Measurements from ENCODE around the gene PNPLA3. TPM values are rescaled to one million over a fixed set of nuclear protein-coding genes. Genes with fewer than 3 reads are reported as not detected.

Gene PNPLA3
- total RNA-seq, 3 donors from 2014 or later (not counting 1 experiment from before 2014, with no cell fraction given): 0.53 to 0.54 TPM; not detected in 1

- DNase-seq (no peak), ATAC-seq (no peak)
- H3K9me3 Mint-ChIP-seq: no peaks in the 10 kb centered on the region
- TF ChIP-seq CTCF (IDR thresholded peaks at IDR 0.05): no peak
- no peak overlapping the region for H3K27ac ChIP-seq (ENCODE audit: low read length)
- peaks cover 6% of the 10 kb centered on the region for H3K27me3 ChIP-seq (ENCODE audit: control insufficient read depth, insufficient read depth, low read length)
- no peak overlapping the region for H3K4me3 ChIP-seq (ENCODE audit: low read length)
- intact Hi-C loops (cut with micrococcal nuclease): no loop called here
- no peak overlapping the region for H3K4me3 Mint-ChIP-seq
- H3K9me3 ChIP-seq (ENCODE audit: control insufficient read depth, insufficient read depth, low read length): no peaks in the 10 kb centered on the region
- peaks cover 13 to 22% of the 10 kb centered on the region in 2 donors for H3K27me3 Mint-ChIP-seq (ENCODE audit: low read depth in 2 of 2)
- peaks cover 3% of the 10 kb centered on the region for H3K4me1 ChIP-seq (ENCODE audit: control insufficient read depth, insufficient read depth, low read length)
- no peaks in the 10 kb centered on the region for H3K4me1 Mint-ChIP-seq
- no peaks in the 10 kb centered on the region for H3K36me3 ChIP-seq (ENCODE audit: control insufficient read depth, insufficient read depth, low read length)
- no peaks in the 10 kb centered on the region for H3K36me3 Mint-ChIP-seq
- 76% methylated on average over 4 of the region's 5 CpGs for WGBS (ENCODE audit: insufficient coverage)
- H3K27ac Mint-ChIP-seq: no peak overlapping the region
These were observed 29.5 kb upstream of the PNPLA3 start for GRCh38 chr22:43894122-43894521.

GRCh38 chr22:43895986-43896645 is 27.5 kb upstream of the PNPLA3 start:
- intact Hi-C loops (cut with micrococcal nuclease): no loop called here
- no peaks in the 10 kb centered on the region for H3K4me1 Mint-ChIP-seq

GRCh38 chr22:43897751-43898261 is 25.8 kb upstream of the PNPLA3 start:
- Mint-ChIP-seq H3K4me1 (no peaks in the 10 kb centered on the region), H3K4me3 (no peak overlapping the region), H3K27me3 (ENCODE audit: low read depth in 2 of 2) (peaks cover 8 to 14% of the 10 kb centered on the region in 2 donors), H3K36me3 (no peaks in the 10 kb centered on the region), H3K9me3 (no peaks in the 10 kb centered on the region), H3K27ac (no peak overlapping the region)
- Histone ChIP-seq H3K4me1 (ENCODE audit: control insufficient read depth, insufficient read depth, low read length) (no peaks in the 10 kb centered on the region), H3K4me3 (ENCODE audit: low read length) (no peak overlapping the region), H3K27ac (ENCODE audit: low read length) (no peak overlapping the region), H3K9me3 (ENCODE audit: control insufficient read depth, insufficient read depth, low read length) (no peaks in the 10 kb centered on the region), H3K27me3 (ENCODE audit: control insufficient read depth, insufficient read depth, low read length) (no peaks in the 10 kb centered on the region), H3K36me3 (ENCODE audit: control insufficient read depth, insufficient read depth, low read length) (no peaks in the 10 kb centered on the region)
- TF ChIP-seq CTCF (IDR thresholded peaks at IDR 0.05): no peak
- intact Hi-C loops (cut with micrococcal nuclease): no loop called here
- 71% methylated on average over 12 of the region's 12 CpGs for WGBS (ENCODE audit: insufficient coverage)
- no peak for DNase-seq
- ATAC-seq: no peak

More at GRCh38 chr22:43895986-43896645, 27.5 kb upstream of the PNPLA3 start:
- Mint-ChIP-seq H3K4me3 (no peak overlapping the region), H3K36me3 (no peaks in the 10 kb centered on the region), H3K27ac (no peak overlapping the region), H3K9me3 (no peaks in the 10 kb centered on the region), H3K27me3 (ENCODE audit: low read depth in 2 of 2) (peaks cover 8 to 18% of the 10 kb centered on the region in 2 donors)
- DNase-seq (no peak), ATAC-seq (no peak)
- no peak for TF ChIP-seq CTCF (IDR thresholded peaks at IDR 0.05)
- 44% methylated on average over 11 of the region's 11 CpGs for WGBS (ENCODE audit: insufficient coverage)
- peaks cover 3% of the 10 kb centered on the region for H3K27me3 ChIP-seq (ENCODE audit: control insufficient read depth, insufficient read depth, low read length)
- no peak overlapping the region for H3K4me3 ChIP-seq (ENCODE audit: low read length)
- no peak overlapping the region for H3K27ac ChIP-seq (ENCODE audit: low read length)
- H3K36me3 ChIP-seq (ENCODE audit: control insufficient read depth, insufficient read depth, low read length): no peaks in the 10 kb centered on the region
- no peaks in the 10 kb centered on the region for H3K9me3 ChIP-seq (ENCODE audit: control insufficient read depth, insufficient read depth, low read length)
- H3K4me1 ChIP-seq (ENCODE audit: control insufficient read depth, insufficient read depth, low read length): peaks cover 3% of the 10 kb centered on the region

- TF ChIP-seq CTCF (IDR thresholded peaks at IDR 0.05): no peak
- H3K27ac Mint-ChIP-seq: no peak overlapping the region
- no peaks in the 10 kb centered on the region for H3K9me3 ChIP-seq (ENCODE audit: control insufficient read depth, insufficient read depth, low read length)
- no peak for ATAC-seq
- H3K36me3 Mint-ChIP-seq: no peaks in the 10 kb centered on the region
- intact Hi-C loops (cut with micrococcal nuclease): no loop called here
- WGBS (ENCODE audit: insufficient coverage): 68% methylated on average over 7 of the region's 7 CpGs
- H3K9me3 Mint-ChIP-seq: no peaks in the 10 kb centered on the region
- no peak for DNase-seq
- no peak overlapping the region for H3K4me3 Mint-ChIP-seq
- no peaks in the 10 kb centered on the region for H3K36me3 ChIP-seq (ENCODE audit: control insufficient read depth, insufficient read depth, low read length)
- no peaks in the 10 kb centered on the region for H3K4me1 ChIP-seq (ENCODE audit: control insufficient read depth, insufficient read depth, low read length)
- peaks cover 0 to 5% of the 10 kb centered on the region in 2 donors for H3K4me1 Mint-ChIP-seq
- peaks cover 0 to 13% of the 10 kb centered on the region in 2 donors for H3K27me3 Mint-ChIP-seq (ENCODE audit: low read depth in 2 of 2)
- H3K27me3 ChIP-seq (ENCODE audit: control insufficient read depth, insufficient read depth, low read length): no peaks in the 10 kb centered on the region
- no peak overlapping the region for H3K27ac ChIP-seq (ENCODE audit: low read length)
- no peak overlapping the region for H3K4me3 ChIP-seq (ENCODE audit: low read length)
These were observed 23.4 kb upstream of the PNPLA3 start for GRCh38 chr22:43900206-43900605.

Data from natural killer cell (primary cell).